Endothelial cell (in vitro differentiated cells): ENCODE measurements around the gene MPND. TPM values are rescaled to one million over a fixed set of nuclear protein-coding genes. Genes with fewer than 3 reads are reported as not detected.
A peak's percentile ranks its signal among the peaks of the same experiment; 100 is the strongest.

ENCODE experiments used
- DNase-seq: peaks from one replicate; pipeline ENCODE4 v3.0.0; 2021; ENCODE audit warnings: low spot score
- H3K27ac Mint-ChIP-seq: one replicate; pipeline ENCODE4 v1.8.0; 2021; ENCODE audit warnings: mixed read lengths, inconsistent platforms; ENCODE audit not compliant: unreplicated experiment
- H3K27me3 Mint-ChIP-seq: one replicate; pipeline ENCODE4 v1.8.0; 2021; ENCODE audit warnings: mild to moderate bottlenecking, moderate library complexity, mixed read lengths, inconsistent platforms; ENCODE audit not compliant: unreplicated experiment
- H3K36me3 Mint-ChIP-seq: one replicate; pipeline ENCODE4 v1.8.0; 2021; ENCODE audit warnings: mild to moderate bottlenecking, low read depth, mixed read lengths, inconsistent platforms; ENCODE audit not compliant: unreplicated experiment
- H3K4me1 Mint-ChIP-seq: one replicate; pipeline ENCODE4 v1.8.0; 2021; ENCODE audit warnings: mild to moderate bottlenecking, mixed read lengths, inconsistent platforms; ENCODE audit not compliant: unreplicated experiment
- H3K4me3 Mint-ChIP-seq: one replicate; pipeline ENCODE4 v1.8.0; 2021; ENCODE audit warnings: mild to moderate bottlenecking, mixed read lengths, inconsistent platforms; ENCODE audit not compliant: unreplicated experiment
- H3K9me3 Mint-ChIP-seq: one replicate; pipeline ENCODE4 v1.8.0; 2021; ENCODE audit warnings: mixed read lengths, inconsistent platforms; ENCODE audit not compliant: unreplicated experiment
- total RNA-seq: library from RNA; stranded (reverse); fragmentation: NEBNext Ultra II Directional; extraction: Animal tissue kit (Norgen Biotek cat#: 25700); gene quantifications from one replicate; pipeline ENCODE4 v1.2.1, GENCODE V29; 2021; ENCODE audit not compliant: unreplicated experiment
- TF ChIP-seq, protein P1 (sequence below): fragments of 200-600 bp; sonication (generic); IDR thresholded peaks from one replicate; pipeline ENCODE4 v1.5.0; 2021; ENCODE audit warnings: antibody characterized with exemption; ENCODE audit not compliant: unreplicated experiment

MPND gene
- total RNA-seq, 1 donor from 2014 or later = 18.3 TPM

DNA sequence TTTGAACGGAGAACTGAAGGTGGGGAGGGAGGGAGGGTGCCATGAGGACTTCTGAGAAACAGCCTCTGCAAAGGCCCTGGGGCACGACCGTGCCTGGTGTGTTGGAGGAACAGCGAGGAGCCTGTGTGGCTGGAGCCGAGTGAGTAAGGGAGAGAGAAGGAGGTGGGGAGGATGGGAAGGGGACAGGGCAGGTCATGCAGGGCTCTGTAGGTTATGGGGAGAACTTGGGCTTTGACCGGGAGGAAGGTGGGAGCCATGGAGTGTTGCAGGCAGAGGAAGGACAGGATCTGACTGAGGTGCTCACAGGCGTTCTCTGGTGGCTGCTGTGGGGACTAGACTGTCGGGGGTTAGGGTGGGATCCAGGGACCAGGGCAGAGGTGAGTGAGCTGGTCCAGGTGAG is 6.7 kb downstream of the MPND start:
- no peak overlapping the region for H3K4me3 Mint-ChIP-seq
- no peaks in the 10 kb centered on the region for H3K4me1 Mint-ChIP-seq

DNA sequence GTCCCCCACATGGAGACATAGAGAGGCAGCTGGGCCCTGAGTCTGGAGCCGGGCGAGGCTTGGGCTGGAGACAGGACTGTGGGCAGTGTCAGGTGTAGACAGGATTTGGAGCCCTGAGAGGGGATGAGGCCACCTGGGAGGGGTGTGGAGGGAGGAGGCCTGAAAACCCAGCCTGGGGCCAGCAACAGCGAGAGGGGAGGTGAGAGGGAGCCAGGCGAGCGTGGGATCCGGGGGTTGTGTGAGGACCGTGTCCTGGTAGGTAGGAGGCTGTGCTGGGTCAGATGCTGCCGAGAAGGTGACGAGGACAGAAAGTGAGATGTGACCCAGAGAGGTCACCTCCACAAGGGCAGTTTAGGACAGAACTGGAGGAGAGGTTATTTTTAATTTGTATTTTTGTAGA is 7.4 kb downstream of the MPND start:
- no peak for DNase-seq
- Mint-ChIP-seq H3K9me3 (no peaks in the 10 kb centered on the region), H3K27me3 (peaks cover under 1% of the 10 kb centered on the region), H3K4me1 (no peaks in the 10 kb centered on the region), H3K27ac (no peak overlapping the region), H3K4me3 (no peak overlapping the region), H3K36me3 (peaks cover 4% of the 10 kb centered on the region)
- TF ChIP-seq, protein P1, sequence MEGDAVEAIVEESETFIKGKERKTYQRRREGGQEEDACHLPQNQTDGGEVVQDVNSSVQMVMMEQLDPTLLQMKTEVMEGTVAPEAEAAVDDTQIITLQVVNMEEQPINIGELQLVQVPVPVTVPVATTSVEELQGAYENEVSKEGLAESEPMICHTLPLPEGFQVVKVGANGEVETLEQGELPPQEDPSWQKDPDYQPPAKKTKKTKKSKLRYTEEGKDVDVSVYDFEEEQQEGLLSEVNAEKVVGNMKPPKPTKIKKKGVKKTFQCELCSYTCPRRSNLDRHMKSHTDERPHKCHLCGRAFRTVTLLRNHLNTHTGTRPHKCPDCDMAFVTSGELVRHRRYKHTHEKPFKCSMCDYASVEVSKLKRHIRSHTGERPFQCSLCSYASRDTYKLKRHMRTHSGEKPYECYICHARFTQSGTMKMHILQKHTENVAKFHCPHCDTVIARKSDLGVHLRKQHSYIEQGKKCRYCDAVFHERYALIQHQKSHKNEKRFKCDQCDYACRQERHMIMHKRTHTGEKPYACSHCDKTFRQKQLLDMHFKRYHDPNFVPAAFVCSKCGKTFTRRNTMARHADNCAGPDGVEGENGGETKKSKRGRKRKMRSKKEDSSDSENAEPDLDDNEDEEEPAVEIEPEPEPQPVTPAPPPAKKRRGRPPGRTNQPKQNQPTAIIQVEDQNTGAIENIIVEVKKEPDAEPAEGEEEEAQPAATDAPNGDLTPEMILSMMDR = no peak

More for the DNA sequence above, 6.7 kb downstream of the MPND start:
- H3K9me3 Mint-ChIP-seq = no peaks in the 10 kb centered on the region
- TF ChIP-seq, protein P1 = no peak
- H3K27ac Mint-ChIP-seq = no peak overlapping the region
- H3K27me3 Mint-ChIP-seq = peaks cover 4% of the 10 kb centered on the region
- DNase-seq = no peak
- H3K36me3 Mint-ChIP-seq = peaks cover 4% of the 10 kb centered on the region

DNA sequence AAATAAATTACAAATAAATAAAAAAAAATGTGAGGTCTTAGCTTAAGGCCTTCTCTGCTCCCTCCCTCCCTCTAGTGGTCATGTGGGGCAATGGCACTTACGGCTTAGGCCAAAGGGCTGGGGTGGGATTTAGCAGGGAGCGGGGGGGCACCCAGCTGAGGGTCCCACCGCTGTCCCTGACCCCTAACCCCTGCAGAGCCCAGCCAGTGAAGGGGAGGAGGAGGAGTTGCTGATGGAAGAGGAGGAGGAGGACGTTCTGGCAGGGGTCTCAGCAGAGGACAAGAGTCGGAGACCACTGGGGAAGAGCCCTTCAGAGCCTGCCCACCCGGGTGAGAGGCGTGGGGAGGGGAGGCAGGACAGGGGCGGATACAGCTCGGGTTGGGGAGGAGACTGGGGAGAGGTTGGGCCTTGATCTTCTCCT is 9.3 kb downstream of the MPND start:
- H3K27me3 Mint-ChIP-seq = peaks cover 3% of the 10 kb centered on the region
- TF ChIP-seq, protein P1 = peak; percentile 91
- H3K9me3 Mint-ChIP-seq = no peaks in the 10 kb centered on the region
- H3K27ac Mint-ChIP-seq = no peak overlapping the region
- no peaks in the 10 kb centered on the region for H3K4me1 Mint-ChIP-seq
- peak; percentile 69 for DNase-seq
- H3K36me3 Mint-ChIP-seq = peaks cover 3% of the 10 kb centered on the region
- no peak overlapping the region for H3K4me3 Mint-ChIP-seq

DNA sequence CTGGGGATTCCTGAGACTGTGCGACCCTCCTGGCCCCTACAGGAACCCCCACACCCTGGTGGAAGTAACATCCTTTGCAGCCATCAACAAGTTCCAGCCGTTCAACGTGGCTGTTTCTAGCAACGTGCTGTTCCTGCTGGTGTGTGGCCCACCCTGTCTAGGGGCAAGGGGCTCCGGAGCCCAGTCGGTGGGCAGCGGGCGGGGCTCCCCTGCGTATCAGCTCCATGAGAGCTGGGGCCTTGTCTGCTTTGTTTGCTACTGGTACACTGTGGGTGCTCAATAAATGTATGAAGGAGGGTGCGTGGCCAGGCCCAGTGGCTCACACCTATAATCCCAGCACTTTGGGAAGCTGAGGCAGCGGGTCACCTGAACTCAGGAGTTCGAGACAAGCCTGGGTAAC is 10.9 kb downstream of the MPND start:
- no peak for DNase-seq
- H3K4me3 Mint-ChIP-seq = no peak overlapping the region
- peaks cover 6% of the 10 kb centered on the region for H3K27me3 Mint-ChIP-seq
- H3K36me3 Mint-ChIP-seq = no peaks in the 10 kb centered on the region
- TF ChIP-seq, protein P1 = no peak
- H3K4me1 Mint-ChIP-seq = no peaks in the 10 kb centered on the region
- H3K9me3 Mint-ChIP-seq = no peaks in the 10 kb centered on the region
- no peak overlapping the region for H3K27ac Mint-ChIP-seq

DNA sequence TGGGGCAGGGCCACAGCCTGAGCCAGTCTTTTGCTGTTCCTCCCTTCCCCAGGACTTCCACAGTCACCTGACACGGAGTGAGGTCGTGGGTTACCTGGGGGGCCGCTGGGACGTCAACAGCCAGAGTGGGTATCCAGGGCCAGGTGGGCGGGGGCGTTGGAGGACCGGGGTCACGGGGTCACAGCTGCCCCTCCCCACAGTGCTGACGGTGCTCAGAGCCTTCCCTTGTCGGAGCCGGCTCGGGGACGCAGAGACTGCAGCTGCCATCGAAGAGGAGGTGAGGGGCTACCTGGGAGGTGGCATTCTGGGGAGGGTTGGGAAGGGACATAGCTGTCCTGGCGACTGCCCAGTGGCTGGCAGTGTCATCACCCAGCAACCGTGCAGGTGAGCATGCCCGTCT is 11.5 kb downstream of the MPND start:
- DNase-seq = no peak
- Mint-ChIP-seq H3K27me3 (peaks cover 6% of the 10 kb centered on the region), H3K4me3 (no peak overlapping the region), H3K4me1 (no peaks in the 10 kb centered on the region), H3K9me3 (no peaks in the 10 kb centered on the region), H3K36me3 (no peaks in the 10 kb centered on the region), H3K27ac (no peak overlapping the region)
- TF ChIP-seq, protein P1 = no peak
